GM23338 (cell line): Measurements from ENCODE around the gene RPS6KA5. TPM values are rescaled to one million over a fixed set of nuclear protein-coding genes. Genes with fewer than 3 reads are reported as not detected.

Source experiments
- ATAC-seq: fragments of 200-7000 bp; cut with Tn5 transposase; 3 replicates; pipeline ENCODE4 v1.9.1; 2020
- DNase-seq: peaks from one replicate; pipeline ENCODE4 v3.0.0-alpha.2; 2015; ENCODE audit warnings: low spot score
- H2AFZ ChIP-seq: fragments of 200-600 bp; sonication (generic); 2 replicates; pipeline ENCODE4 v1.8.0; 2016; ENCODE audit warnings: antibody characterized with exemption, mild to moderate bottlenecking, moderate library complexity
- H3F3A ChIP-seq: fragments of 200-600 bp; sonication (generic); replicated peaks from 2 replicates; pipeline ENCODE4 v1.8.0; 2017; ENCODE audit warnings: antibody characterized with exemption, mixed run types, low read depth
- H3K27ac ChIP-seq: fragments of 200-600 bp; sonication (generic); 2 replicates; pipeline ENCODE4 v1.6.1; 2016; ENCODE audit warnings: low read depth
- H3K27me3 ChIP-seq: fragments of 200-600 bp; sonication (generic); 2 replicates; pipeline ENCODE4 v1.8.0; 2016; ENCODE audit warnings: mild to moderate bottlenecking, mixed run types, moderate library complexity; ENCODE audit not compliant: insufficient read depth
- H3K36me3 ChIP-seq: fragments of 200-600 bp; sonication (generic); 2 replicates; pipeline ENCODE4 v1.8.0; 2016; ENCODE audit warnings: mild to moderate bottlenecking; ENCODE audit not compliant: insufficient read depth
- H3K4me1 ChIP-seq: fragments of 200-600 bp; sonication (generic); 2 replicates; pipeline ENCODE4 v1.8.0; 2016; ENCODE audit warnings: mild to moderate bottlenecking, moderate library complexity; ENCODE audit not compliant: insufficient read depth
- H3K4me2 ChIP-seq: fragments of 200-600 bp; sonication (generic); 2 replicates; pipeline ENCODE4 v1.7.1; 2017; ENCODE audit warnings: mixed run types
- H3K4me3 ChIP-seq: fragments of 200-600 bp; sonication (generic); 2 replicates; pipeline ENCODE4 v1.6.1; 2016; ENCODE audit warnings: mixed run types
- H3K79me2 ChIP-seq: fragments of 200-600 bp; sonication (generic); replicated peaks from 2 replicates; pipeline ENCODE4 v1.8.0; 2017; ENCODE audit warnings: mild to moderate bottlenecking; ENCODE audit not compliant: insufficient read depth
- H3K9me2 ChIP-seq: fragments of 200-600 bp; sonication (generic); 2 replicates; pipeline ENCODE4 v1.8.0; 2017; ENCODE audit not compliant: insufficient read depth
- H4K20me1 ChIP-seq: fragments of 200-600 bp; sonication (generic); replicated peaks from 2 replicates; pipeline ENCODE4 v1.8.0; 2017; ENCODE audit warnings: mild to moderate bottlenecking; ENCODE audit not compliant: insufficient read depth
- H3K27ac Mint-ChIP-seq: 2 replicates; pipeline ENCODE4 v1.8.0; 2020; ENCODE audit warnings: inconsistent platforms, mild to moderate bottlenecking, moderate library complexity, mixed read lengths
- H3K27me3 Mint-ChIP-seq: 3 replicates; pipeline ENCODE4 v1.8.0; 2022; ENCODE audit warnings: low read depth, mild to moderate bottlenecking, moderate library complexity, mixed read lengths, inconsistent platforms; ENCODE audit not compliant: insufficient read depth, poor library complexity
- H3K36me3 Mint-ChIP-seq: 3 replicates; pipeline ENCODE4 v1.8.0; 2021; ENCODE audit warnings: low read depth, mild to moderate bottlenecking, inconsistent platforms, moderate library complexity, mixed read lengths
- H3K4me1 Mint-ChIP-seq: 3 replicates; pipeline ENCODE4 v1.8.0; 2020; ENCODE audit warnings: mild to moderate bottlenecking, inconsistent platforms, mixed read lengths
- H3K4me3 Mint-ChIP-seq: 3 replicates; pipeline ENCODE4 v1.8.0; 2021; ENCODE audit warnings: moderate library complexity, mild to moderate bottlenecking, inconsistent platforms, mixed read lengths
- H3K9me3 Mint-ChIP-seq: 3 replicates; pipeline ENCODE4 v1.8.0; 2020; ENCODE audit warnings: moderate library complexity, mild to moderate bottlenecking, inconsistent platforms, mixed read lengths
- CREB1 ChIP-seq: fragments of 250-450 bp; sonication (Bioruptor Pico); IDR thresholded peaks from 2 replicates; pipeline ENCODE4 v1.5.0; 2020; ENCODE audit warnings: low read depth, mild to moderate bottlenecking, moderate library complexity
- EZH2 ChIP-seq: fragments of 200-600 bp; sonication (generic); IDR thresholded peaks from one replicate; pipeline ENCODE4 v1.8.0; 2017; ENCODE audit warnings: antibody characterized with exemption, mild to moderate bottlenecking, low read depth; ENCODE audit not compliant: unreplicated experiment
- JUNB ChIP-seq: IDR thresholded peaks from one replicate; pipeline ENCODE4 v1.6.1; 2016; ENCODE audit warnings: antibody characterized with exemption; ENCODE audit not compliant: unreplicated experiment
- ZNF114 ChIP-seq: fragments of 250-450 bp; sonication (Bioruptor Pico); IDR thresholded peaks from 2 replicates; pipeline ENCODE4 v1.5.0; 2020; ENCODE audit warnings: mild to moderate bottlenecking, moderate library complexity
- ZNF462 ChIP-seq: fragments of 250-450 bp; sonication (Bioruptor Pico); IDR thresholded peaks from 2 replicates; pipeline ENCODE4 v1.5.0; 2020; ENCODE audit warnings: mild to moderate bottlenecking, moderate library complexity
- polyA plus RNA-seq: library from polyadenylated mRNA; unstranded; fragments of >200 nt; fragmentation: Nextera tagmentation; extraction: Ambion mirVana; gene quantifications from 2 replicates; pipeline ENCODE4 v1.2.1, GENCODE V29; 2016
- total RNA-seq: library from RNA; depleted of rRNA; stranded (reverse); fragments of >200 nt; shearing (Covaris generic); gene quantifications from 2 replicates; pipeline ENCODE4 v1.2.3, GENCODE V29; 2014
- TF ChIP-seq, protein P1 (sequence below): IDR thresholded peaks from one replicate; pipeline ENCODE4 v1.6.1; 2018; ENCODE audit warnings: antibody characterized with exemption; ENCODE audit not compliant: unreplicated experiment
- TF ChIP-seq, protein P2 (sequence below), 2 experiments: fragments of 200-600 bp in 1 of 2; sonication (generic) in 1 of 2; conservative IDR thresholded peaks; 2 replicates each; pipeline versions ENCODE4 v1.5.1 to v1.6.1; 2016 to 2017; ENCODE audit warnings: antibody characterized with exemption in 2 of 2, low read depth in 2 of 2, mild to moderate bottlenecking in 2 of 2, moderate library complexity in 1 of 2

RPS6KA5 gene
- total and polyA plus RNA-seq, 2 experiments from 2014 or later, result 2.1 to 2.4 TPM

DNA sequence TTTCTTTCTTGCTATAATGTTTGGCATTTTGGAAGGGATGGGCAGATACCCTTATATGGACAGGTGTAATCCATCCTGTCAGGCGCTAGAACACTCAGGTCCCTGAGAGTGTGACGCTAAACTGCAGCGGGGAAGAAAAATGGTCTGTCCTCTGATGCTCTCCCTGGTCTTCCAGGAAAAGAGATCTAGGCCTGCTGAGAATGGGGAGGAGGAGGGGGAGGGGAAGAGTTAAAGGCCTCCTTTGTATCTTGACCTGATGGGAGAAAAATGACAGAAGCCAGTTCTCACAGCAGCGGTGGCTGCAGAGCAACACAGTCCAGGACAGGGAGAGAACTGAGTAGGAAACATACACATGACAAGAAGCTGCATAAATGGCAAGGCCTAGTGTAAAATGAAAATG, 61.1 kb downstream of the RPS6KA5 start (continued):
- TF ChIP-seq, protein P1, sequence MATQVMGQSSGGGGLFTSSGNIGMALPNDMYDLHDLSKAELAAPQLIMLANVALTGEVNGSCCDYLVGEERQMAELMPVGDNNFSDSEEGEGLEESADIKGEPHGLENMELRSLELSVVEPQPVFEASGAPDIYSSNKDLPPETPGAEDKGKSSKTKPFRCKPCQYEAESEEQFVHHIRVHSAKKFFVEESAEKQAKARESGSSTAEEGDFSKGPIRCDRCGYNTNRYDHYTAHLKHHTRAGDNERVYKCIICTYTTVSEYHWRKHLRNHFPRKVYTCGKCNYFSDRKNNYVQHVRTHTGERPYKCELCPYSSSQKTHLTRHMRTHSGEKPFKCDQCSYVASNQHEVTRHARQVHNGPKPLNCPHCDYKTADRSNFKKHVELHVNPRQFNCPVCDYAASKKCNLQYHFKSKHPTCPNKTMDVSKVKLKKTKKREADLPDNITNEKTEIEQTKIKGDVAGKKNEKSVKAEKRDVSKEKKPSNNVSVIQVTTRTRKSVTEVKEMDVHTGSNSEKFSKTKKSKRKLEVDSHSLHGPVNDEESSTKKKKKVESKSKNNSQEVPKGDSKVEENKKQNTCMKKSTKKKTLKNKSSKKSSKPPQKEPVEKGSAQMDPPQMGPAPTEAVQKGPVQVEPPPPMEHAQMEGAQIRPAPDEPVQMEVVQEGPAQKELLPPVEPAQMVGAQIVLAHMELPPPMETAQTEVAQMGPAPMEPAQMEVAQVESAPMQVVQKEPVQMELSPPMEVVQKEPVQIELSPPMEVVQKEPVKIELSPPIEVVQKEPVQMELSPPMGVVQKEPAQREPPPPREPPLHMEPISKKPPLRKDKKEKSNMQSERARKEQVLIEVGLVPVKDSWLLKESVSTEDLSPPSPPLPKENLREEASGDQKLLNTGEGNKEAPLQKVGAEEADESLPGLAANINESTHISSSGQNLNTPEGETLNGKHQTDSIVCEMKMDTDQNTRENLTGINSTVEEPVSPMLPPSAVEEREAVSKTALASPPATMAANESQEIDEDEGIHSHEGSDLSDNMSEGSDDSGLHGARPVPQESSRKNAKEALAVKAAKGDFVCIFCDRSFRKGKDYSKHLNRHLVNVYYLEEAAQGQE, result no peak
- no peak for TF ChIP-seq ZNF114 (CRISPR knock-in tag)
- TF ChIP-seq, protein P2, sequence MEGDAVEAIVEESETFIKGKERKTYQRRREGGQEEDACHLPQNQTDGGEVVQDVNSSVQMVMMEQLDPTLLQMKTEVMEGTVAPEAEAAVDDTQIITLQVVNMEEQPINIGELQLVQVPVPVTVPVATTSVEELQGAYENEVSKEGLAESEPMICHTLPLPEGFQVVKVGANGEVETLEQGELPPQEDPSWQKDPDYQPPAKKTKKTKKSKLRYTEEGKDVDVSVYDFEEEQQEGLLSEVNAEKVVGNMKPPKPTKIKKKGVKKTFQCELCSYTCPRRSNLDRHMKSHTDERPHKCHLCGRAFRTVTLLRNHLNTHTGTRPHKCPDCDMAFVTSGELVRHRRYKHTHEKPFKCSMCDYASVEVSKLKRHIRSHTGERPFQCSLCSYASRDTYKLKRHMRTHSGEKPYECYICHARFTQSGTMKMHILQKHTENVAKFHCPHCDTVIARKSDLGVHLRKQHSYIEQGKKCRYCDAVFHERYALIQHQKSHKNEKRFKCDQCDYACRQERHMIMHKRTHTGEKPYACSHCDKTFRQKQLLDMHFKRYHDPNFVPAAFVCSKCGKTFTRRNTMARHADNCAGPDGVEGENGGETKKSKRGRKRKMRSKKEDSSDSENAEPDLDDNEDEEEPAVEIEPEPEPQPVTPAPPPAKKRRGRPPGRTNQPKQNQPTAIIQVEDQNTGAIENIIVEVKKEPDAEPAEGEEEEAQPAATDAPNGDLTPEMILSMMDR (conservative IDR thresholded peaks at IDR 0.05; ENCODE audit: low read depth in 2 of 2), result no peak

DNA sequence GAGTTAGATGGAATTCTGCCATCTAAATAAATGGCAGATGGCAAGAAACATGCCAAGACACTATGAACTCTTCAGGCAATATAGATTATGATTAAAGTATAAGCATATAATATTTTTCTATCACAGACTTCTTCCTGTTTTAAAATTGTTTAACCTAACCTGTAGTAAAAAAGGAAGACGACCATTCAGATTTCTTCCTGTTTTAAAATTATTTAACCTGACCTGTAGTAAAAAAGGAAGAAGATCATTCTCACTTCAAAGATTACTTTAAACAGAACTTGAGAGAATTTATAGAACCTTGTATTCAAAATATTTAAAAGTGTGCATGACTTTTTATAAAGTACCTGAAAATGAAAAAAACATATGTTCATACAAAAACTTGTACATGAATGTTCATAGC, 63.5 kb downstream of the RPS6KA5 start:
- Mint-ChIP-seq H3K4me1 (peaks cover 11% of the 10 kb centered on the region; the same call in 2 of the 3 replicates), H3K27me3 (no peaks in the 10 kb centered on the region), H3K9me3 (no peaks in the 10 kb centered on the region), H3K36me3 (no peaks in the 10 kb centered on the region), H3K4me3 (no peak overlapping the region), H3K27ac (no peak overlapping the region)
- no peak for DNase-seq
- Histone ChIP-seq H3F3A (no peaks in the 10 kb centered on the region), H3K36me3 (no peaks in the 10 kb centered on the region), H3K9me2 (no peaks in the 10 kb centered on the region), H3K27ac (no peak overlapping the region), H4K20me1 (no peaks in the 10 kb centered on the region), H3K4me3 (no peak overlapping the region), H3K4me1 (0 out of 2 replicates have a peak, but pooled peaks cover 3% of the 10 kb centered on the region), H3K4me2 (no peak overlapping the region), H2AFZ (no peak overlapping the region), H3K79me2 (no peaks in the 10 kb centered on the region), H3K27me3 (no peaks in the 10 kb centered on the region)
- no peak for TF ChIP-seq JUNB
- TF ChIP-seq CREB1 (CRISPR knock-in tag), result no peak
- no peak for ATAC-seq

DNA sequence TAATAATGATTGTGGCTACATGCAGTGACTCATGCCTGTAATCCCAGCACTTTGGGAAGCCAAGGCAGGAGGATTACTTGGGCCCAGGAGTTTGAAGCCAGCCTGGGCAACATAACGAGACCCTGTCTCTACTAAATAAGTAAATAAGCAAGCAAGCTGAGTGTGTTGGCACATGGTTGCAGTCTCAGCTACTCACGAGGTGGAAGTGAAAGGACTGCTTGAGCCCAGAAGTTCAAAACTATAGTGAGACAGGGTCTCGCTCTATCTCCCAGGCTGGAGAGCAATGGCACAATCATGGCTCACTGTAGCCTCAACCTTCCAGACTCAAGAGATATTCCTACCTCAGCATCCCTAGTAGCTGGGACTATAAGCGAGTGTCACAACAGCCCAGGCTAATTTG, 64.7 kb downstream of the RPS6KA5 start:
- Mint-ChIP-seq H3K36me3 (no peaks in the 10 kb centered on the region), H3K27me3 (no peaks in the 10 kb centered on the region), H3K27ac (no peak overlapping the region), H3K4me3 (no peak overlapping the region), H3K9me3 (no peaks in the 10 kb centered on the region), H3K4me1 (peaks cover 11% of the 10 kb centered on the region; the same call in 2 of the 3 replicates)
- no peak overlapping the region for H3K4me3 ChIP-seq
- H3F3A ChIP-seq, result no peaks in the 10 kb centered on the region
- no peaks in the 10 kb centered on the region for H3K79me2 ChIP-seq
- DNase-seq (no peak), ATAC-seq (no peak)
- H3K27me3 ChIP-seq, result no peaks in the 10 kb centered on the region
- H3K9me2 ChIP-seq, result no peaks in the 10 kb centered on the region
- H3K4me1 ChIP-seq, result 0 out of 2 replicates have a peak, but pooled peaks cover 3% of the 10 kb centered on the region
- H3K27ac ChIP-seq, result no peak overlapping the region
- no peaks in the 10 kb centered on the region for H3K36me3 ChIP-seq
- no peaks in the 10 kb centered on the region for H4K20me1 ChIP-seq
- H2AFZ ChIP-seq, result no peak overlapping the region
- no peak overlapping the region for H3K4me2 ChIP-seq
- TF ChIP-seq ZNF462 (CRISPR knock-in tag), result no peak
- TF ChIP-seq EZH2, result no peak
